ENCODE measurements around the gene ZBTB20.

ZBTB20 gene

GRCh38 chr3:114714957-114715460 lies 432.1 kb downstream of the ZBTB20 start:
- in situ Hi-C loops (cut with MboI; ENCODE audit: low pct_unique_long_range_greater_than_20kb, low sequenced_read_pairs, unreplicated experiment), result no loop called here
- no peak for DNase-seq (ENCODE audit: low spot score)
- no peak for TF ChIP-seq CTCF (IDR thresholded peaks at IDR 0.05; ENCODE audit: extremely low read depth, insufficient read depth, missing control alignments)

- DNase-seq (ENCODE audit: low spot score), result no peak
- in situ Hi-C loops (cut with MboI; ENCODE audit: low pct_unique_long_range_greater_than_20kb, low sequenced_read_pairs, unreplicated experiment), result no loop called here
- TF ChIP-seq CTCF (IDR thresholded peaks at IDR 0.05; ENCODE audit: extremely low read depth, insufficient read depth, missing control alignments), result no peak
These were observed 432.9 kb downstream of the ZBTB20 start for GRCh38 chr3:114714237-114714636.

- no peak for TF ChIP-seq CTCF (IDR thresholded peaks at IDR 0.05; ENCODE audit: extremely low read depth, insufficient read depth, missing control alignments)
- in situ Hi-C loops (cut with MboI; ENCODE audit: low pct_unique_long_range_greater_than_20kb, low sequenced_read_pairs, unreplicated experiment), result no loop called here
- no peak for DNase-seq (ENCODE audit: low spot score)
These were observed 434.2 kb downstream of the ZBTB20 start for GRCh38 chr3:114712728-114713492.

GRCh38 chr3:114711321-114711886 lies 435.7 kb downstream of the ZBTB20 start:
- no peak for DNase-seq (ENCODE audit: low spot score)
- in situ Hi-C loops (cut with MboI; ENCODE audit: low pct_unique_long_range_greater_than_20kb, low sequenced_read_pairs, unreplicated experiment), result no loop called here
- TF ChIP-seq CTCF (IDR thresholded peaks at IDR 0.05; ENCODE audit: extremely low read depth, insufficient read depth, missing control alignments), result no peak

GRCh38 chr3:114709102-114709501 lies 438.0 kb downstream of the ZBTB20 start:
- no peak for TF ChIP-seq CTCF (IDR thresholded peaks at IDR 0.05; ENCODE audit: extremely low read depth, insufficient read depth, missing control alignments)
- in situ Hi-C loops (cut with MboI; ENCODE audit: low pct_unique_long_range_greater_than_20kb, low sequenced_read_pairs, unreplicated experiment), result no loop called here
- DNase-seq (ENCODE audit: low spot score), result no peak

- no peak for TF ChIP-seq CTCF (IDR thresholded peaks at IDR 0.05; ENCODE audit: extremely low read depth, insufficient read depth, missing control alignments)
- in situ Hi-C loops (cut with MboI; ENCODE audit: low pct_unique_long_range_greater_than_20kb, low sequenced_read_pairs, unreplicated experiment), result no loop called here
- DNase-seq (ENCODE audit: low spot score), result no peak
These were observed 439.7 kb downstream of the ZBTB20 start for GRCh38 chr3:114707252-114707860.
